Measurements from ENCODE around the gene HOXD3.

GRCh38 chr2:176120364-176121189 is 36.5 kb upstream of the HOXD3 start:
- TF ChIP-seq EP300 (IDR thresholded peaks at IDR 0.05) (no peak), CTCF (IDR thresholded peaks at IDR 0.05) (no peak), POLR2A (IDR thresholded peaks at IDR 0.05) (no peak), POLR2AphosphoS5 (IDR thresholded peaks at IDR 0.05) (no peak)

All from upper lobe of left lung (tissue), 4 donors.